GM12878 (cell line): ENCODE results near the gene FAM111B. TPM values are rescaled to one million over a fixed set of nuclear protein-coding genes. Genes with fewer than 3 reads are reported as not detected.
A peak's percentile ranks its signal among the peaks of the same experiment; 100 is the strongest.
"Not testable (repeated sequence)": the region's sequence is repeated elsewhere in the genome, so short reads cannot be mapped to it uniquely, and the experiment has no call there.

Experiments used
- ATAC-seq: fragments of 200-7000 bp; cut with Tn5 transposase; 3 replicates; pipeline ENCODE4 v1.9.1; 2020; ENCODE audit warnings: mild to moderate bottlenecking, moderate library complexity
- BruUV-seq: library from RNA; stranded (reverse); fragments of 400-500 nt; replicated peaks from 2 replicates; lab custom pipeline; 2021; lab: Mats Ljungman, UMichigan
- CTCF ChIA-PET: fragments of 300-600 bp; sonication (Branson Sonifier 250); formaldehyde crosslinking; extraction: SDS; loops from one replicate; lab custom pipeline; 2021; ENCODE audit warnings: inconsistent platforms; lab: Yijun Ruan, JAX
- POLR2A ChIA-PET: fragments of 350-600 bp; formaldehyde crosslinking; extraction: SDS; loops from one replicate; lab custom pipeline; 2021; ENCODE audit warnings: inconsistent platforms; lab: Charles Lee
- RAD21 ChIA-PET: fragments of 300-600 bp; sonication (Branson Sonifier 250); formaldehyde crosslinking; loops from one replicate; lab custom pipeline; 2023; ENCODE audit warnings: antibody characterized with exemption; ENCODE audit not compliant: unreplicated experiment; lab: Charles Lee
- SMC1A ChIA-PET: fragments of 300-600 bp; sonication (Branson Sonifier 250); formaldehyde crosslinking; loops from one replicate; lab custom pipeline; 2023; ENCODE audit not compliant: unreplicated experiment, uncharacterized antibody; lab: Charles Lee
- DNase-seq: peaks from one replicate; pipeline ENCODE4 v3.0.0-alpha.2; 2011; ENCODE audit warnings: low read depth, low spot score
- FAIRE-seq: peaks from 3 replicates; lab custom pipeline; 2011; peaks lifted over from hg19 to GRCh38; lab: Jason Lieb, UNC
- H2AFZ ChIP-seq: 2 replicates; pipeline ENCODE4 v1.6.0; 2011; ENCODE audit warnings: low read depth, low read length, control low read depth; ENCODE audit not compliant: control insufficient read depth
- H3K27ac ChIP-seq: 2 replicates; pipeline ENCODE4 v1.5.1; 2011; ENCODE audit warnings: control low read depth; ENCODE audit not compliant: control insufficient read depth, insufficient read depth
- H3K27me3 ChIP-seq, 2 experiments: replicated peaks in 1 of 2; 2 replicates each; pipeline versions ENCODE4 v1.6.0 to v1.6.1; 2011; ENCODE audit warnings: low read length in 1 of 2; ENCODE audit not compliant: control insufficient read depth in 2 of 2, insufficient read depth in 2 of 2
- H3K36me3 ChIP-seq, 2 experiments: 2 replicates each; pipeline ENCODE4 v1.5.1; 2011; ENCODE audit warnings: low read length in 1 of 2; ENCODE audit not compliant: control insufficient read depth in 2 of 2, insufficient read depth in 2 of 2
- H3K4me1 ChIP-seq: 2 replicates; pipeline ENCODE4 v1.6.1; 2011; ENCODE audit warnings: mild to moderate bottlenecking, low read length, moderate library complexity, mixed read lengths; ENCODE audit not compliant: control insufficient read depth, insufficient read depth
- H3K4me2 ChIP-seq: 2 replicates; pipeline ENCODE4 v1.6.0; 2011; ENCODE audit warnings: control low read depth; ENCODE audit not compliant: control insufficient read depth, insufficient read depth
- H3K4me3 ChIP-seq: fragments of 200-600 bp; sonication (generic); 2 replicates; pipeline ENCODE4 v1.5.1; 2016
- H3K79me2 ChIP-seq: 2 replicates; pipeline ENCODE4 v1.6.0; 2011; ENCODE audit warnings: low read length; ENCODE audit not compliant: control insufficient read depth, insufficient read depth
- H3K9ac ChIP-seq: 2 replicates; pipeline ENCODE4 v1.8.0; 2011; ENCODE audit warnings: low read length, control low read depth, mixed read lengths; ENCODE audit not compliant: control insufficient read depth, insufficient read depth
- H3K9me3 ChIP-seq: replicated peaks from 3 replicates; pipeline ENCODE4 v1.5.1; 2011; ENCODE audit warnings: mild to moderate bottlenecking, low read length; ENCODE audit not compliant: control insufficient read depth, insufficient read depth
- H4K20me1 ChIP-seq: 2 replicates; pipeline ENCODE4 v1.6.0; 2011; ENCODE audit not compliant: control insufficient read depth, insufficient read depth
- ESRRA ChIP-seq: IDR thresholded peaks from 2 replicates; pipeline ENCODE4 v1.6.1; 2012; ENCODE audit warnings: mild to moderate bottlenecking, low read length, improper control_type of control experiment
- SPI1 ChIP-seq: IDR thresholded peaks from 2 replicates; pipeline ENCODE4 v1.6.1; 2011; ENCODE audit warnings: low read depth, mild to moderate bottlenecking, low read length, moderate library complexity, borderline replicate concordance; ENCODE audit not compliant: insufficient read depth
- WGBS: methylation state at CpG from one replicate; pipeline ENCODE4 v1.1.6; 2016; ENCODE audit warnings: low lambda C conversion rate; ENCODE audit not compliant: insufficient replicate concordance, insufficient coverage; ENCODE audit errors: missing lambda C conversion rate; 5-methylcytosine and 5-hydroxymethylcytosine counted together
- in situ Hi-C: fragments of 300-500 bp; cut with MboI; formaldehyde crosslinking; loops from 9 replicates; pipeline ENCODE4 v1.14.3; 2018; ENCODE audit warnings: mixed read lengths
- intact Hi-C: fragments of 100-400 bp; cut with micrococcal nuclease; formaldehyde crosslinking; loops from one replicate; pipeline ENCODE4 v1.14.2; 2022; ENCODE audit not compliant: unreplicated experiment
- polyA plus RNA-seq, 11 experiments: library from polyadenylated mRNA; depleted of rRNA in 4 of 11; unstranded in 6 of 11; stranded (reverse) in 5 of 11; fragments of >200 nt; fragmentation: Nextera tagmentation in 4 of 11; fragmentation: Illumina TruSeq in 1 of 11; extraction: Ambion mirVana in 4 of 11; extraction: Trizol in 1 of 11; gene quantifications; 1 replicate in 1 of 11; 2 replicates in 10 of 11; pipeline versions ENCODE4 v1.2.1 to v1.2.3, GENCODE V29; 2011 to 2016; ENCODE audit warnings: inconsistent platforms in 2 of 11, missing spikeins in 2 of 11, low read depth in 1 of 11
- total RNA-seq, 4 experiments: library from RNA; depleted of rRNA in 3 of 4; stranded (reverse); fragments of >200 nt in 3 of 4; fragmentation: Illumina TruSeq in 1 of 4; extraction: Trizol in 1 of 4; gene quantifications; 2 replicates each; pipeline versions ENCODE4 v1.2.1 to v1.2.3, GENCODE V29; 2013 to 2021

The FAM111B gene
- total and polyA plus RNA-seq, 10 of the 15 experiments (the other 5 are each of a cell fraction or from before 2014, with no cell fraction given) = 35.9 to 97.2 (median 62.1) TPM

- no peak overlapping the region for H3K4me2 ChIP-seq
- no peak for DNase-seq
- intact Hi-C loops = no loop called here
- no peaks in the 10 kb centered on the region for H3K79me2 ChIP-seq
- ChIA-PET SMC1A (interaction anchor here (0.9 to 1.2 kb wide), 6 partner anchors 21 to 70 kb away, joined by 3 to 4 read pairs (median 3); no protein-coding TSS in a partner anchor), POLR2A (no interaction called here), RAD21 (no interaction called here), CTCF (interaction anchor here (1.2 kb wide), 1 partner anchor 47 kb away, joined by 4 read pairs; no protein-coding TSS in a partner anchor)
- TF ChIP-seq ESRRA (no peak), SPI1 (peak; percentile 76)
- H2AFZ ChIP-seq = no peak overlapping the region
- H3K27ac ChIP-seq = no peak overlapping the region
- WGBS = 3% methylated on average over 4 of the region's 4 CpGs
- H3K4me1 ChIP-seq = no peaks in the 10 kb centered on the region
- BruUV-seq = no TSS peak
- H4K20me1 ChIP-seq = no peaks in the 10 kb centered on the region
- in situ Hi-C loops = no loop called here
- ATAC-seq = peak; percentile 30; the same call in 1 of the 3 replicates
- no peak overlapping the region for H3K4me3 ChIP-seq
- no peak for FAIRE-seq
- no peaks in the 10 kb centered on the region for H3K9me3 ChIP-seq
- no peaks in the 10 kb centered on the region for H3K36me3 ChIP-seq
- H3K27me3 ChIP-seq = no peaks in the 10 kb centered on the region
- no peak overlapping the region for H3K9ac ChIP-seq
These were observed 18.9 kb upstream of the FAM111B start for GRCh38 chr11:59088162-59088561.

GRCh38 chr11:59093576-59093975 is 13.5 kb upstream of the FAM111B start:
- DNase-seq, ATAC-seq, H3K27me3 ChIP-seq, H3K9me3 ChIP-seq, FAIRE-seq, CTCF ChIA-PET, H3K4me2 ChIP-seq, SMC1A ChIA-PET, POLR2A ChIA-PET, H3K36me3 ChIP-seq, RAD21 ChIA-PET, intact Hi-C loops, H3K4me3 ChIP-seq, H3K79me2 ChIP-seq, in situ Hi-C loops, H3K27ac ChIP-seq, H3K9ac ChIP-seq, H4K20me1 ChIP-seq, H2AFZ ChIP-seq, BruUV-seq: not testable (repeated sequence)
- H3K4me1 ChIP-seq = peaks cover 22% of the 10 kb centered on the region
